GM23338 (cell line): Measurements from ENCODE around the gene GYPC. TPM values are rescaled to one million over a fixed set of nuclear protein-coding genes. Genes with fewer than 3 reads are reported as not detected.

ENCODE experiments used
- ATAC-seq: fragments of 200-7000 bp; cut with Tn5 transposase; 3 replicates; pipeline ENCODE4 v1.9.1; 2020
- DNase-seq: peaks from one replicate; pipeline ENCODE4 v3.0.0-alpha.2; 2015; ENCODE audit warnings: low spot score
- H2AFZ ChIP-seq: fragments of 200-600 bp; sonication (generic); 2 replicates; pipeline ENCODE4 v1.8.0; 2016; ENCODE audit warnings: antibody characterized with exemption, mild to moderate bottlenecking, moderate library complexity
- H3F3A ChIP-seq: fragments of 200-600 bp; sonication (generic); replicated peaks from 2 replicates; pipeline ENCODE4 v1.8.0; 2017; ENCODE audit warnings: antibody characterized with exemption, mixed run types, low read depth
- H3K27ac ChIP-seq: fragments of 200-600 bp; sonication (generic); 2 replicates; pipeline ENCODE4 v1.6.1; 2016; ENCODE audit warnings: low read depth
- H3K27me3 ChIP-seq: fragments of 200-600 bp; sonication (generic); 2 replicates; pipeline ENCODE4 v1.8.0; 2016; ENCODE audit warnings: mild to moderate bottlenecking, mixed run types, moderate library complexity; ENCODE audit not compliant: insufficient read depth
- H3K36me3 ChIP-seq: fragments of 200-600 bp; sonication (generic); 2 replicates; pipeline ENCODE4 v1.8.0; 2016; ENCODE audit warnings: mild to moderate bottlenecking; ENCODE audit not compliant: insufficient read depth
- H3K4me1 ChIP-seq: fragments of 200-600 bp; sonication (generic); 2 replicates; pipeline ENCODE4 v1.8.0; 2016; ENCODE audit warnings: mild to moderate bottlenecking, moderate library complexity; ENCODE audit not compliant: insufficient read depth
- H3K4me2 ChIP-seq: fragments of 200-600 bp; sonication (generic); 2 replicates; pipeline ENCODE4 v1.7.1; 2017; ENCODE audit warnings: mixed run types
- H3K4me3 ChIP-seq: fragments of 200-600 bp; sonication (generic); 2 replicates; pipeline ENCODE4 v1.6.1; 2016; ENCODE audit warnings: mixed run types
- H3K79me2 ChIP-seq: fragments of 200-600 bp; sonication (generic); replicated peaks from 2 replicates; pipeline ENCODE4 v1.8.0; 2017; ENCODE audit warnings: mild to moderate bottlenecking; ENCODE audit not compliant: insufficient read depth
- H3K9me2 ChIP-seq: fragments of 200-600 bp; sonication (generic); 2 replicates; pipeline ENCODE4 v1.8.0; 2017; ENCODE audit not compliant: insufficient read depth
- H4K20me1 ChIP-seq: fragments of 200-600 bp; sonication (generic); replicated peaks from 2 replicates; pipeline ENCODE4 v1.8.0; 2017; ENCODE audit warnings: mild to moderate bottlenecking; ENCODE audit not compliant: insufficient read depth
- H3K27ac Mint-ChIP-seq: 2 replicates; pipeline ENCODE4 v1.8.0; 2020; ENCODE audit warnings: inconsistent platforms, mild to moderate bottlenecking, moderate library complexity, mixed read lengths
- H3K27me3 Mint-ChIP-seq: 3 replicates; pipeline ENCODE4 v1.8.0; 2022; ENCODE audit warnings: low read depth, mild to moderate bottlenecking, moderate library complexity, mixed read lengths, inconsistent platforms; ENCODE audit not compliant: insufficient read depth, poor library complexity
- H3K36me3 Mint-ChIP-seq: 3 replicates; pipeline ENCODE4 v1.8.0; 2021; ENCODE audit warnings: low read depth, mild to moderate bottlenecking, inconsistent platforms, moderate library complexity, mixed read lengths
- H3K4me1 Mint-ChIP-seq: 3 replicates; pipeline ENCODE4 v1.8.0; 2020; ENCODE audit warnings: mild to moderate bottlenecking, inconsistent platforms, mixed read lengths
- H3K4me3 Mint-ChIP-seq: 3 replicates; pipeline ENCODE4 v1.8.0; 2021; ENCODE audit warnings: moderate library complexity, mild to moderate bottlenecking, inconsistent platforms, mixed read lengths
- H3K9me3 Mint-ChIP-seq: 3 replicates; pipeline ENCODE4 v1.8.0; 2020; ENCODE audit warnings: moderate library complexity, mild to moderate bottlenecking, inconsistent platforms, mixed read lengths
- ETS1 ChIP-seq: IDR thresholded peaks from 2 replicates; pipeline ENCODE4 v1.6.1; 2016; ENCODE audit warnings: antibody characterized with exemption
- EZH2 ChIP-seq: fragments of 200-600 bp; sonication (generic); IDR thresholded peaks from one replicate; pipeline ENCODE4 v1.8.0; 2017; ENCODE audit warnings: antibody characterized with exemption, mild to moderate bottlenecking, low read depth; ENCODE audit not compliant: unreplicated experiment
- EZH2phosphoT487 ChIP-seq: fragments of 200-600 bp; sonication (generic); IDR thresholded peaks from one replicate; pipeline ENCODE4 v1.8.1; 2018; ENCODE audit warnings: antibody characterized with exemption; ENCODE audit not compliant: unreplicated experiment
- POLR2AphosphoS5 ChIP-seq: IDR thresholded peaks from 2 replicates; pipeline ENCODE4 v1.6.1; 2016; ENCODE audit warnings: antibody characterized with exemption, low read depth
- STAT1 ChIP-seq: IDR thresholded peaks from one replicate; pipeline ENCODE4 v1.6.1; 2016; ENCODE audit warnings: antibody characterized with exemption; ENCODE audit not compliant: unreplicated experiment
- ZNF114 ChIP-seq: fragments of 250-450 bp; sonication (Bioruptor Pico); IDR thresholded peaks from 2 replicates; pipeline ENCODE4 v1.5.0; 2020; ENCODE audit warnings: mild to moderate bottlenecking, moderate library complexity
- ZNF331 ChIP-seq: fragments of 250-450 bp; sonication (Bioruptor Pico); IDR thresholded peaks from 2 replicates; pipeline ENCODE4 v1.5.0; 2020; ENCODE audit warnings: low read depth, mild to moderate bottlenecking, moderate library complexity
- ZNF462 ChIP-seq: fragments of 250-450 bp; sonication (Bioruptor Pico); IDR thresholded peaks from 2 replicates; pipeline ENCODE4 v1.5.0; 2020; ENCODE audit warnings: mild to moderate bottlenecking, moderate library complexity
- polyA plus RNA-seq: library from polyadenylated mRNA; unstranded; fragments of >200 nt; fragmentation: Nextera tagmentation; extraction: Ambion mirVana; gene quantifications from 2 replicates; pipeline ENCODE4 v1.2.1, GENCODE V29; 2016
- total RNA-seq: library from RNA; depleted of rRNA; stranded (reverse); fragments of >200 nt; shearing (Covaris generic); gene quantifications from 2 replicates; pipeline ENCODE4 v1.2.3, GENCODE V29; 2014

Gene GYPC
- total and polyA plus RNA-seq, 2 experiments from 2014 or later, result 19.6 to 29.7 TPM

GRCh38 chr2:126675637-126676036 lies 19.7 kb downstream of the GYPC start:
- ATAC-seq, result no peak
- Mint-ChIP-seq H3K36me3 (peaks cover 38% of the 10 kb centered on the region), H3K27me3 (peaks cover 2% of the 10 kb centered on the region), H3K27ac (no peak overlapping the region), H3K4me1 (no peaks in the 10 kb centered on the region; the same call in 2 of the 3 replicates), H3K4me3 (no peak overlapping the region), H3K9me3 (peaks cover 29% of the 10 kb centered on the region)
- no peak for DNase-seq
- H3K9me2 ChIP-seq, result no peaks in the 10 kb centered on the region
- H3K36me3 ChIP-seq, result peaks cover 6% of the 10 kb centered on the region; the same call in 1 of the 2 replicates
- no peaks in the 10 kb centered on the region for H3K27me3 ChIP-seq
- no peak overlapping the region for H3K4me3 ChIP-seq
- H3K4me2 ChIP-seq, result no peak overlapping the region
- H4K20me1 ChIP-seq, result no peaks in the 10 kb centered on the region
- H3K79me2 ChIP-seq, result no peaks in the 10 kb centered on the region
- H3F3A ChIP-seq, result no peaks in the 10 kb centered on the region
- no peaks in the 10 kb centered on the region for H3K4me1 ChIP-seq
- H2AFZ ChIP-seq, result no peak overlapping the region
- TF ChIP-seq EZH2phosphoT487 (no peak), ETS1 (no peak), STAT1 (no peak), ZNF114 (CRISPR knock-in tag) (no peak), ZNF462 (CRISPR knock-in tag) (no peak), EZH2 (no peak), POLR2AphosphoS5 (no peak), ZNF331 (CRISPR knock-in tag) (no peak)
- H3K27ac ChIP-seq, result no peak overlapping the region
